Measurements from ENCODE around the gene KRT23.

The KRT23 gene

GRCh38 chr17:40937384-40937819 is at the start of gene KRT23:
KRT23 (minus strand) TSS chr17:40937646; CDS start chr17:40936603, 1,043 bp downstream.
- Histone ChIP-seq H3K36me3 (ENCODE audit: control insufficient read depth, low read depth, low read length) (no peaks in the 10 kb centered on the region), H3K27ac (ENCODE audit: low read length) (no peak within 1 kb of the TSS), H3K9me3 (ENCODE audit: control insufficient read depth, low read depth, low read length) (no peaks in the 10 kb centered on the region), H3K9ac (ENCODE audit: low read length) (no peak within 1 kb of the TSS), H3K27me3 (ENCODE audit: control insufficient read depth, insufficient read depth, low read length) (no peaks in the 10 kb centered on the region), H3K4me1 (ENCODE audit: control insufficient read depth, low read depth, low read length) (peaks cover 12% of the 10 kb centered on the region), H3K4me3 (ENCODE audit: low read length) (no peak within 1 kb of the TSS)

GRCh38 chr17:40986920-40987319 is 49.5 kb upstream of the KRT23 start:
- no peak overlapping the region for H3K9ac ChIP-seq (ENCODE audit: low read length)
- H3K27ac ChIP-seq (ENCODE audit: low read length): no peak overlapping the region
- no peaks in the 10 kb centered on the region for H3K4me1 ChIP-seq (ENCODE audit: control insufficient read depth, low read depth, low read length)
- no peaks in the 10 kb centered on the region for H3K9me3 ChIP-seq (ENCODE audit: control insufficient read depth, low read depth, low read length)
- no peaks in the 10 kb centered on the region for H3K27me3 ChIP-seq (ENCODE audit: control insufficient read depth, insufficient read depth, low read length)
- no peak overlapping the region for H3K4me3 ChIP-seq (ENCODE audit: low read length)
- no peaks in the 10 kb centered on the region for H3K36me3 ChIP-seq (ENCODE audit: control insufficient read depth, low read depth, low read length)

DNA sequence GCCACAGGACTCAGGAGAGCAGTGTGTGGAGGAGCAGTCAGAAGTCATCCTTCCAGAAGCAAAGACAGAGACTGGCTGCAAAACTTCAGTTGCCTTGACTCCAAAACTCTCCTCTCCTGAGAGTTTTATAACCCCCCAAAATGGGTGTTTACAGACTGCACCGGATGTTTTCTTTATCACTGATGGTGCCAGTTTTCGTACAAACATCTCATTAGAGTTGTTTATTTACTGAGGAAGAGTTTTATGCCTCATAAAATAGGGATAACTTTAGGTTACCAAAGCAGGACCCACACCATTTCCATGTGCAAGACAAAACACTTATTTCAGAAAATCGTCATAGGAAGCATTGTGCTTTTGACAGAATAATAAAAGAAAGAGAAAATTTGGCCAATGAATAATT is 46.8 kb upstream of the KRT23 start, which contains the start of gene KRT40:
TSS of gene KRT40 (minus strand) at position 101 of the 400 bp plus-strand sequence. CDS start at position 48, 53 bp downstream.
- no peak within 1 kb of the TSS for H3K27ac ChIP-seq (ENCODE audit: low read length)
- H3K4me1 ChIP-seq (ENCODE audit: control insufficient read depth, low read depth, low read length): peaks cover 10% of the 10 kb centered on the region
- H3K36me3 ChIP-seq (ENCODE audit: control insufficient read depth, low read depth, low read length): no peaks in the 10 kb centered on the region
- H3K9ac ChIP-seq (ENCODE audit: low read length): no peak within 1 kb of the TSS
- no peaks in the 10 kb centered on the region for H3K9me3 ChIP-seq (ENCODE audit: control insufficient read depth, low read depth, low read length)
- no peaks in the 10 kb centered on the region for H3K27me3 ChIP-seq (ENCODE audit: control insufficient read depth, insufficient read depth, low read length)
- H3K4me3 ChIP-seq (ENCODE audit: low read length): no peak within 1 kb of the TSS

GRCh38 chr17:40981115-40981514 is 43.7 kb upstream of the KRT23 start:
- no peaks in the 10 kb centered on the region for H3K36me3 ChIP-seq (ENCODE audit: control insufficient read depth, low read depth, low read length)
- no peaks in the 10 kb centered on the region for H3K27me3 ChIP-seq (ENCODE audit: control insufficient read depth, insufficient read depth, low read length)
- no peak overlapping the region for H3K9ac ChIP-seq (ENCODE audit: low read length)
- peaks cover 10% of the 10 kb centered on the region for H3K4me1 ChIP-seq (ENCODE audit: control insufficient read depth, low read depth, low read length)
- no peaks in the 10 kb centered on the region for H3K9me3 ChIP-seq (ENCODE audit: control insufficient read depth, low read depth, low read length)
- H3K27ac ChIP-seq (ENCODE audit: low read length): no peak overlapping the region
- no peak overlapping the region for H3K4me3 ChIP-seq (ENCODE audit: low read length)

DNA sequence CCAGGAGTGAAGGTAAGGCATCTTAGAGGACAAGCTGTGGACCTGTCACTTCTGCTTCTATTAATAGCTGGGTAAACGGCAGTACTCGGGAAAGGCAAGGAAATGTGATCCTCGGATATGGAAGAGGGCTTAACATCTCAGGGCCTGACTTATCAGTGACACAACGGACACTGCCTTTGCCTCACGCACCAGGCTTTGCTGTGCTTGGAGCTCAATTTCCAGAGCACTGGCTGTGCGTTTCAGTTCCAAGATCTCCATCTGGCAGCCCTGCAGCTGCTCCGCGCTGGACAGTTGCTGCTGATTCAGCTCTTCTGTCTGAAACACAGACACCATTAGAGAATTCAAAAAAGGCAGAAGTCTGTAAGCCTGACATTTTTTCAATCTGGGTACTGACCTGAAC is 43.1 kb upstream of the KRT23 start:
- no peaks in the 10 kb centered on the region for H3K36me3 ChIP-seq (ENCODE audit: control insufficient read depth, low read depth, low read length)
- no peaks in the 10 kb centered on the region for H3K27me3 ChIP-seq (ENCODE audit: control insufficient read depth, insufficient read depth, low read length)
- no peak overlapping the region for H3K27ac ChIP-seq (ENCODE audit: low read length)
- H3K9me3 ChIP-seq (ENCODE audit: control insufficient read depth, low read depth, low read length): no peaks in the 10 kb centered on the region
- no peak overlapping the region for H3K4me3 ChIP-seq (ENCODE audit: low read length)
- no peak overlapping the region for H3K9ac ChIP-seq (ENCODE audit: low read length)
- peaks cover 10% of the 10 kb centered on the region for H3K4me1 ChIP-seq (ENCODE audit: control insufficient read depth, low read depth, low read length)

GRCh38 chr17:40980117-40980516 is 42.7 kb upstream of the KRT23 start:
- no peak overlapping the region for H3K27ac ChIP-seq (ENCODE audit: low read length)
- peaks cover 10% of the 10 kb centered on the region for H3K4me1 ChIP-seq (ENCODE audit: control insufficient read depth, low read depth, low read length)
- H3K4me3 ChIP-seq (ENCODE audit: low read length): no peak overlapping the region
- H3K9me3 ChIP-seq (ENCODE audit: control insufficient read depth, low read depth, low read length): no peaks in the 10 kb centered on the region
- H3K27me3 ChIP-seq (ENCODE audit: control insufficient read depth, insufficient read depth, low read length): no peaks in the 10 kb centered on the region
- no peaks in the 10 kb centered on the region for H3K36me3 ChIP-seq (ENCODE audit: control insufficient read depth, low read depth, low read length)
- H3K9ac ChIP-seq (ENCODE audit: low read length): no peak overlapping the region

GRCh38 chr17:40978575-40979151 is 41.2 kb upstream of the KRT23 start:
- H3K4me1 ChIP-seq (ENCODE audit: control insufficient read depth, low read depth, low read length): peaks cover 10% of the 10 kb centered on the region
- no peaks in the 10 kb centered on the region for H3K27me3 ChIP-seq (ENCODE audit: control insufficient read depth, insufficient read depth, low read length)
- no peak overlapping the region for H3K4me3 ChIP-seq (ENCODE audit: low read length)
- no peak overlapping the region for H3K9ac ChIP-seq (ENCODE audit: low read length)
- no peaks in the 10 kb centered on the region for H3K36me3 ChIP-seq (ENCODE audit: control insufficient read depth, low read depth, low read length)
- H3K9me3 ChIP-seq (ENCODE audit: control insufficient read depth, low read depth, low read length): no peaks in the 10 kb centered on the region
- H3K27ac ChIP-seq (ENCODE audit: low read length): no peak overlapping the region

DNA sequence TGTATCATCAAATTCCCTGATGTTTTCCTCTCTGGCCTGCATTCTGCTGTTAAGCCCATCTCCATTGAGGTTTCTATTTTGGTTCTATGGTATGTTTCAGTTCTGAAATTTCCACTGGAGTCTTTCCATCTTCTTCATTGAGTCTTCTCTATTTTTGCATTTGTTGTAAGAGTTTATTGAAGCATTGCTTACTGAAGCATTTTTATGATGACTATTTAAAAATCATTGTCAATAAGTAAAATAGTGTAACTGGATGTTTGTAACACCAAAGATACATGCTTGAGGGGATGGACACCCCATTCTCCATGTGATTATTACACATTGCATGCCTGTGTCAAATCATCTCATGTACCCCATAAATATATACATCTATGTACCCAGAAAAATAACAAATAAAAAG is 38.1 kb upstream of the KRT23 start:
- no peak overlapping the region for H3K27ac ChIP-seq (ENCODE audit: low read length)
- no peak overlapping the region for H3K4me3 ChIP-seq (ENCODE audit: low read length)
- no peaks in the 10 kb centered on the region for H3K27me3 ChIP-seq (ENCODE audit: control insufficient read depth, insufficient read depth, low read length)
- peaks cover 6% of the 10 kb centered on the region for H3K4me1 ChIP-seq (ENCODE audit: control insufficient read depth, low read depth, low read length)
- H3K9ac ChIP-seq (ENCODE audit: low read length): no peak overlapping the region
- no peaks in the 10 kb centered on the region for H3K36me3 ChIP-seq (ENCODE audit: control insufficient read depth, low read depth, low read length)
- no peaks in the 10 kb centered on the region for H3K9me3 ChIP-seq (ENCODE audit: control insufficient read depth, low read depth, low read length)

DNA sequence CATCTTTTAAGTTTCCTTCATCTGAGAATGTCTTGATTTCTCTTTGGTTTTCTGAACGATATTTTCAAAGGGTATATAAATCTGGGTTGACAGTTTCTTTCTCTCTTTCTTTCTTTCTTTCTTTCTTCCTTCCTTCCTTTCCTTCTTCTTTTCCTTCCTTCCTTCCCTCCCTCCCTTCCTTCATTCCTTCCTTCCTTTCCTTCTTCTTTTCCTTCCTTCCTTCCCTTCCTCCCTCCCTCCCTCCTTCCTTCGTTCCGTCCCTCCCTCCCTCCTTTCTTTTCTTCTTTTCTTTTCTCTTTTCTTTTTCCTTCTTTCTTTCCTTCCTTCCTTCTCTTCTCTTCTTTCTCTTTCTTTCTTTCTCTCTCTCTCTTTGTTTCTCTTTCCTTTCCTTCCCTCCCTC is 36.9 kb upstream of the KRT23 start:
- Histone ChIP-seq H3K27ac (ENCODE audit: low read length) (no peak overlapping the region), H3K9me3 (ENCODE audit: control insufficient read depth, low read depth, low read length) (no peaks in the 10 kb centered on the region), H3K9ac (ENCODE audit: low read length) (no peak overlapping the region), H3K4me1 (ENCODE audit: control insufficient read depth, low read depth, low read length) (no peaks in the 10 kb centered on the region), H3K27me3 (ENCODE audit: control insufficient read depth, insufficient read depth, low read length) (no peaks in the 10 kb centered on the region), H3K4me3 (ENCODE audit: low read length) (no peak overlapping the region), H3K36me3 (ENCODE audit: control insufficient read depth, low read depth, low read length) (no peaks in the 10 kb centered on the region)

GRCh38 chr17:40967582-40967981 is 30.1 kb upstream of the KRT23 start:
- Histone ChIP-seq H3K4me1 (ENCODE audit: control insufficient read depth, low read depth, low read length) (no peaks in the 10 kb centered on the region), H3K4me3 (ENCODE audit: low read length) (no peak overlapping the region), H3K27me3 (ENCODE audit: control insufficient read depth, insufficient read depth, low read length) (no peaks in the 10 kb centered on the region), H3K27ac (ENCODE audit: low read length) (no peak overlapping the region), H3K36me3 (ENCODE audit: control insufficient read depth, low read depth, low read length) (no peaks in the 10 kb centered on the region), H3K9ac (ENCODE audit: low read length) (no peak overlapping the region), H3K9me3 (ENCODE audit: control insufficient read depth, low read depth, low read length) (no peaks in the 10 kb centered on the region)

DNA sequence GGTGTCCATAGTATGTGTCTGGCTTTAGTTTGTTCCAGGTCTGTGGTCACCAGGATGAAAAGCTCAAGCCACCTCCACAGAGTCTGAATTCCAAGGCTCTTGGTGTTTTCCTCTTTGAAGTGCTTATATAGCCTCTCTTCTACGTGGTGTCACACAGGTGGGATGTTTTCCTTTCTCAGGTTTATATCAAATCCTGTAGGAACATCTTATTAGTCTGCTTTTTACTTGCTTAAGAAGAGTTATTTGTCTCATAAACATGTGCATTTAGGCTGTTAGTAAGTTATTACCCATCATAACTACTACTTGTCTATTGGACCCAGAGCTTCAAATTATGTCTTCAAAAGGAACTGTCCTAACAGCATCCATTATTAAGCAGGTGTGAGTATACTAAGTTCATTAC is 29.4 kb upstream of the KRT23 start, which contains the start of gene KRT39:
TSS of gene KRT39 (minus strand) at position 101 of the 400 bp plus-strand sequence. CDS start at position 9, 92 bp downstream.
- Histone ChIP-seq H3K27me3 (ENCODE audit: control insufficient read depth, insufficient read depth, low read length) (no peaks in the 10 kb centered on the region), H3K4me1 (ENCODE audit: control insufficient read depth, low read depth, low read length) (no peaks in the 10 kb centered on the region), H3K4me3 (ENCODE audit: low read length) (no peak within 1 kb of the TSS), H3K36me3 (ENCODE audit: control insufficient read depth, low read depth, low read length) (no peaks in the 10 kb centered on the region), H3K27ac (ENCODE audit: low read length) (no peak within 1 kb of the TSS), H3K9me3 (ENCODE audit: control insufficient read depth, low read depth, low read length) (no peaks in the 10 kb centered on the region), H3K9ac (ENCODE audit: low read length) (no peak within 1 kb of the TSS)

DNA sequence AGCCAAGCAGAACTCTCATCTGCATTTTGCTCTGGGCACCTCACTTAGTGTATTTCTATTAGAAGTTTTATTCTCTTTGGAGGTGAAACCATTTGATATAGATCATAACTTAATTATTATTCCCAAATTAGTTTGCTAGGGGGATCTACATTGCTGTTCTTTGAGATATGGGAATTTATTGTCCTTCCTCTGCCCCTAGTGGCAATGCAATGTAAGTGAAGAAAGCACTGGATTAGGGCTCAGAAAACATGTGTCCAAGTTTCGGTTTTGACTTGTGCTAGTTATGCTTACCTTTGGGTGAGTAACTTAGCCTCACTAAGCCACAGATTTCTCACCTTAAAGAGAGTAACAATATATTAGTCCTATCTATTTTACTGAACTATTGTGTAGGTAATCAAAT is 26.4 kb upstream of the KRT23 start:
- H3K4me3 ChIP-seq (ENCODE audit: low read length): no peak overlapping the region
- no peak overlapping the region for H3K27ac ChIP-seq (ENCODE audit: low read length)
- no peaks in the 10 kb centered on the region for H3K9me3 ChIP-seq (ENCODE audit: control insufficient read depth, low read depth, low read length)
- no peaks in the 10 kb centered on the region for H3K36me3 ChIP-seq (ENCODE audit: control insufficient read depth, low read depth, low read length)
- no peaks in the 10 kb centered on the region for H3K27me3 ChIP-seq (ENCODE audit: control insufficient read depth, insufficient read depth, low read length)
- no peaks in the 10 kb centered on the region for H3K4me1 ChIP-seq (ENCODE audit: control insufficient read depth, low read depth, low read length)
- no peak overlapping the region for H3K9ac ChIP-seq (ENCODE audit: low read length)

Measured in iPS-18a (cell line).